ENCODE results near the gene ANKHD1. TPM values are rescaled to one million over a fixed set of nuclear protein-coding genes. Genes with fewer than 3 reads are reported as not detected.

Gene ANKHD1
- total and polyA plus RNA-seq, 9 of the 15 experiments (the other 6 are each of a cell fraction or from before 2014, with no cell fraction given) = 38.9 to 138 (median 78.7) TPM

DNA sequence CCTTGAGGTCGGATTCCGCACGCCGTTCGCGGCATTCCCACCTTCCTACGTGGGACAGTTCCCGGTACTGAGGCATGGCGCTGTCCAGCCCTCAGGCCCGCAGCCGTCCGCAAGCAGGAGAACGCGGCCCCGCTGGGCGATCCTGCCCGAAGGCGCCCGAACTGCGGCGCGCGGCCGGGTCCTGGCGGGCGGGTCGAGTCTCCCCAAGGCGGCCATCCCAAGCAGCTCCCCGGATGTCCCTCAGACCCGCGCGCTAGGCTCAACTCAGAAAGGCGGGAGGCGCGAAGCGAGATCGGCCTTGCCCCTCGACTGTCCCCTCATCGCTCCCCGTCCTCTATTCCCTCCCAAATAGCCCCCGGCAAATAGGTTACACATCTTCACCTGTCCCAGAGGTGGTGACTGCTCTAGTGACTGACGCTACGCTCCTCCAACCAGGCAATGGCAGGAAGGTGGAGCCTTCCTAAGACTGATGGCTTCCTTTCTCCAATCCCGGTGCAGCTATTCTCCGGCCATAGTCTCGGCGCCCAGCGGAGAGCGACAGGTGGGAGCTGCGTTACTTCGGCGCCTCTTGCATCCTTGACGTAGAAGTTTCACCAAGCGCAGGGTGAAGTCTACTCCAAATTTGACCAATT, 787 bp upstream of the ANKHD1 start (continued):
- TF ChIP-seq RBM14 (IDR thresholded peaks at IDR 0.05; ENCODE audit: borderline replicate concordance, insufficient read depth, low read depth, low read length) (no peak), ZNF699 (CRISPR knock-in tag; IDR thresholded peaks at IDR 0.05; ENCODE audit: insufficient replicate concordance) (no peak), TCFL5 (CRISPR knock-in tag; conservative IDR thresholded peaks at IDR 0.05) (no peak), HCFC1 (IDR thresholded peaks at IDR 0.05; ENCODE audit: low read depth, low read length) (no peak), PHF8 (IDR thresholded peaks at IDR 0.05; ENCODE audit: borderline replicate concordance, low read length) (peak; percentile 67), GATAD2A (IDR thresholded peaks at IDR 0.05) (peak; percentile 94), GABPA (tag; conservative IDR thresholded peaks at IDR 0.05; ENCODE audit: low read depth) (no peak), ZFP30 (CRISPR knock-in tag; IDR thresholded peaks at IDR 0.05; ENCODE audit: borderline replicate concordance) (no peak), PRPF4 (IDR thresholded peaks at IDR 0.05; ENCODE audit: insufficient read depth, low read depth, low read length, poor library complexity, severe bottlenecking) (no peak), ZEB2 (IDR thresholded peaks at IDR 0.05) (0 out of 2 replicates have a peak, but pooled peaks have one; percentile 46), ZNF311 (CRISPR knock-in tag; IDR thresholded peaks at IDR 0.05) (peak; percentile 63; the same call in 1 of the 2 replicates), MTF1 (CRISPR knock-in tag; IDR thresholded peaks at IDR 0.05; ENCODE audit: borderline replicate concordance) (no peak), ZNF143 (CRISPR knock-in tag; IDR thresholded peaks at IDR 0.05) (peak; percentile 66), ZZZ3 (IDR thresholded peaks at IDR 0.05) (0 out of 2 replicates have a peak, but pooled peaks have one; percentile 51), PYGO2 (tag; IDR thresholded peaks at IDR 0.05) (no peak), KLF16 (IDR thresholded peaks at IDR 0.05) (no peak), ZNF316 (IDR thresholded peaks at IDR 0.05) (no peak), HNRNPLL (IDR thresholded peaks at IDR 0.05; ENCODE audit: low read depth, low read length, poor library complexity, severe bottlenecking) (no peak), TGIF2 (CRISPR knock-in tag; IDR thresholded peaks at IDR 0.05) (no peak), SMAD2 (IDR thresholded peaks at IDR 0.05; ENCODE audit: low read depth, low read length) (no peak)
- TF ChIP-seq, protein P1, sequence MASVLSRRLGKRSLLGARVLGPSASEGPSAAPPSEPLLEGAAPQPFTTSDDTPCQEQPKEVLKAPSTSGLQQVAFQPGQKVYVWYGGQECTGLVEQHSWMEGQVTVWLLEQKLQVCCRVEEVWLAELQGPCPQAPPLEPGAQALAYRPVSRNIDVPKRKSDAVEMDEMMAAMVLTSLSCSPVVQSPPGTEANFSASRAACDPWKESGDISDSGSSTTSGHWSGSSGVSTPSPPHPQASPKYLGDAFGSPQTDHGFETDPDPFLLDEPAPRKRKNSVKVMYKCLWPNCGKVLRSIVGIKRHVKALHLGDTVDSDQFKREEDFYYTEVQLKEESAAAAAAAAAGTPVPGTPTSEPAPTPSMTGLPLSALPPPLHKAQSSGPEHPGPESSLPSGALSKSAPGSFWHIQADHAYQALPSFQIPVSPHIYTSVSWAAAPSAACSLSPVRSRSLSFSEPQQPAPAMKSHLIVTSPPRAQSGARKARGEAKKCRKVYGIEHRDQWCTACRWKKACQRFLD (CRISPR knock-in tag; IDR thresholded peaks at IDR 0.05) = peak; percentile 76; the same call in 1 of the 2 replicates
- TF ChIP-seq, protein P2, sequence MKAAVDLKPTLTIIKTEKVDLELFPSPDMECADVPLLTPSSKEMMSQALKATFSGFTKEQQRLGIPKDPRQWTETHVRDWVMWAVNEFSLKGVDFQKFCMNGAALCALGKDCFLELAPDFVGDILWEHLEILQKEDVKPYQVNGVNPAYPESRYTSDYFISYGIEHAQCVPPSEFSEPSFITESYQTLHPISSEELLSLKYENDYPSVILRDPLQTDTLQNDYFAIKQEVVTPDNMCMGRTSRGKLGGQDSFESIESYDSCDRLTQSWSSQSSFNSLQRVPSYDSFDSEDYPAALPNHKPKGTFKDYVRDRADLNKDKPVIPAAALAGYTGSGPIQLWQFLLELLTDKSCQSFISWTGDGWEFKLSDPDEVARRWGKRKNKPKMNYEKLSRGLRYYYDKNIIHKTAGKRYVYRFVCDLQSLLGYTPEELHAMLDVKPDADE (conservative IDR thresholded peaks at IDR 0.05; ENCODE audit: control insufficient read depth, low read depth, low read length) = peak; percentile 91
- TF ChIP-seq, protein P3, sequence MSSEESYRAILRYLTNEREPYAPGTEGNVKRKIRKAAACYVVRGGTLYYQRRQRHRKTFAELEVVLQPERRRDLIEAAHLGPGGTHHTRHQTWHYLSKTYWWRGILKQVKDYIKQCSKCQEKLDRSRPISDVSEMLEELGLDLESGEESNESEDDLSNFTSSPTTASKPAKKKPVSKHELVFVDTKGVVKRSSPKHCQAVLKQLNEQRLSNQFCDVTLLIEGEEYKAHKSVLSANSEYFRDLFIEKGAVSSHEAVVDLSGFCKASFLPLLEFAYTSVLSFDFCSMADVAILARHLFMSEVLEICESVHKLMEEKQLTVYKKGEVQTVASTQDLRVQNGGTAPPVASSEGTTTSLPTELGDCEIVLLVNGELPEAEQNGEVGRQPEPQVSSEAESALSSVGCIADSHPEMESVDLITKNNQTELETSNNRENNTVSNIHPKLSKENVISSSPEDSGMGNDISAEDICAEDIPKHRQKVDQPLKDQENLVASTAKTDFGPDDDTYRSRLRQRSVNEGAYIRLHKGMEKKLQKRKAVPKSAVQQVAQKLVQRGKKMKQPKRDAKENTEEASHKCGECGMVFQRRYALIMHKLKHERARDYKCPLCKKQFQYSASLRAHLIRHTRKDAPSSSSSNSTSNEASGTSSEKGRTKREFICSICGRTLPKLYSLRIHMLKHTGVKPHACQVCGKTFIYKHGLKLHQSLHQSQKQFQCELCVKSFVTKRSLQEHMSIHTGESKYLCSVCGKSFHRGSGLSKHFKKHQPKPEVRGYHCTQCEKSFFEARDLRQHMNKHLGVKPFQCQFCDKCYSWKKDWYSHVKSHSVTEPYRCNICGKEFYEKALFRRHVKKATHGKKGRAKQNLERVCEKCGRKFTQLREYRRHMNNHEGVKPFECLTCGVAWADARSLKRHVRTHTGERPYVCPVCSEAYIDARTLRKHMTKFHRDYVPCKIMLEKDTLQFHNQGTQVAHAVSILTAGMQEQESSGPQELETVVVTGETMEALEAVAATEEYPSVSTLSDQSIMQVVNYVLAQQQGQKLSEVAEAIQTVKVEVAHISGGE (CRISPR knock-in tag; IDR thresholded peaks at IDR 0.05) = peak in 1 of 3 experiments; percentile 75; a peak in 2 of 6 replicates
